Left lung (tissue), 10 donors: ENCODE results near the gene CHKB. TPM values are rescaled to one million over a fixed set of nuclear protein-coding genes. Genes with fewer than 3 reads are reported as not detected.

ENCODE experiments used
- ATAC-seq: fragments of 200-7000 bp; cut with Tn5 transposase; one replicate; pipeline ENCODE4 v1.9.1; 2020; ENCODE audit warnings: moderate library complexity
- DNase-seq, 4 donors: peaks; one replicate each; pipeline ENCODE4 v3.0.0-alpha.2; 2013 to 2020
- H3K27ac ChIP-seq, 2 donors: fragments of 200-600 bp; sonication (generic) in 1 of 2; one replicate each; pipeline versions ENCODE4 v1.5.0 to v1.8.0; 2020 to 2021
- H3K27me3 ChIP-seq, 2 donors: fragments of 200-600 bp; sonication (generic) in 1 of 2; one replicate each; pipeline versions ENCODE4 v1.5.0 to v1.8.0; 2020 to 2021
- H3K36me3 ChIP-seq, 2 donors: fragments of 200-600 bp; sonication (generic) in 1 of 2; one replicate each; pipeline versions ENCODE4 v1.5.0 to v1.8.0; 2020 to 2021
- H3K4me1 ChIP-seq, 2 donors: fragments of 200-600 bp; one replicate each; pipeline ENCODE4 v1.8.0; 2021
- H3K4me3 ChIP-seq, 2 donors: fragments of 200-600 bp; sonication (generic) in 1 of 2; one replicate each; pipeline versions ENCODE4 v1.5.0 to v1.8.0; 2020 to 2021; ENCODE audit warnings: mild to moderate bottlenecking in 1 of 2
- H3K9me3 ChIP-seq, 2 donors: fragments of 200-600 bp; sonication (generic) in 1 of 2; one replicate each; pipeline versions ENCODE4 v1.5.0 to v1.8.0; 2020 to 2021
- intact Hi-C, 2 donors: fragments of 100-400 bp; cut with DNase I; formaldehyde crosslinking; loops; one replicate each; pipeline versions ENCODE4 v1.11.2 to v1.14.2; 2022
- polyA plus RNA-seq, 6 donors: library from polyadenylated mRNA; unstranded; fragments of 120-200 nt; gene quantifications; one replicate each; pipeline ENCODE4 v1.2.1, GENCODE V29; 2013; ENCODE audit not compliant: insufficient read length in 6 of 6
- total RNA-seq, 2 donors: library from RNA; stranded (reverse); fragmentation: NEBNext Ultra II Directional; extraction: Animal tissue kit (Norgen Biotek cat#: 25700); gene quantifications; one replicate each; pipeline ENCODE4 v1.2.1, GENCODE V29; 2021
- TF ChIP-seq, protein P1 (sequence below), 2 donors: fragments of 200-600 bp; sonication (generic) in 1 of 2; IDR thresholded peaks; one replicate each; pipeline versions ENCODE4 v1.5.0 to v1.8.0; 2021; ENCODE audit warnings: antibody characterized with exemption in 2 of 2
- donor health status: DM: no; HTN: yes; CAD: no.
- donor health status: DM: no; HTN: no; CAD: no.

CHKB gene
- total and polyA plus RNA-seq, 8 donors, result 67.4 to 94.0 (median 83.8) TPM

DNA sequence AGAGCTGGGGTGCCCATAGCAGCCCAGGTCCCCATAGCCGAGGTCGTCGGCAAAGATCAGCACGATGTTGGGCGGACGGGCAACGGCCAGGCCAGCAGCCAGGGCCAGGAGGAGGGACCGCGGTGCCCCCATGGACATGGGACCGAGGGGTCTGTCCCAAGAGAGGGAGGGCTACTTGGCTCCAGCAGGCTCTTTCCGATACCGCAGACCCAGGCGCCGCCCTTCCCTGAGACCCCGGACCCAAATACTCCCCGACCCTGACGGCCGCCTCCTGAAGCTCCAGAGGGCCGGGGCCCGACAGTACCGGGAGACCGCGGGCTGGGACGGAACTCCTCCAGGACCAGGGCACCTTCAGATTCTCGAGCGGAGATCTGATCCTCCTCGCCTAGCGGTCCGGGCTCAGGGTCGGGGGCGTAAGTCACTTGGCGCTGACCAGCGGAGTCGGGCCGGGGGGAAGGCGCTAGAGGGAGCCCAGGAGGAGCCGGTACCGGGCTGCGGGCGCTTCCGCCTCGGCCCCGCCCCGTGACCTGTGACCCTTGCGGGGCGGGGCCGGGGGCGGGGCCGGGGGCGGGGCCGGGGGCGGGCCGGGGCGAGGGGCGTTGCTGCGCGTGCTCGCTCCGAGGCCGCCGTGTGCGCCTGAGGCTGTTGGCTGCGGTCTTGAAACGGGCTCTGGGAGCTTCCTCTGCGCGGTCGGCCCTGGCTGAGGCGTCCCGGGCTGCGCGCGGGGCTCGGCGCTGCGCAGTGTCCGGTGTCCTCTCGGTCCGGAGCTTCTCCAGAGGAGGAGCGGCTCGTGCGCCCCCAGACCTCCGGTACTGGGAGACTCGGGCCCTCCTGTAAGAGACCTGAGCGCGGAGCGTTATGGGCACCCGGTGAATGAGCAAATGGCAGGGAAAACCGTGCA lies 45.2 kb upstream of the CHKB start, which contains the start of gene ARSA:
Gene ARSA, minus strand, starts transcription at position 511 of the 901 bp plus-strand sequence. Its CDS starts 373 bp downstream, at position 138.
- no peaks in the 10 kb centered on the region for H3K9me3 ChIP-seq
- peak within 1 kb of the TSS; percentile 67 to 85 for H3K27ac ChIP-seq
- intact Hi-C loops, result no loop called here
- peak within 1 kb of the TSS; percentile 71 to 81 for H3K4me3 ChIP-seq
- TF ChIP-seq, protein P1, sequence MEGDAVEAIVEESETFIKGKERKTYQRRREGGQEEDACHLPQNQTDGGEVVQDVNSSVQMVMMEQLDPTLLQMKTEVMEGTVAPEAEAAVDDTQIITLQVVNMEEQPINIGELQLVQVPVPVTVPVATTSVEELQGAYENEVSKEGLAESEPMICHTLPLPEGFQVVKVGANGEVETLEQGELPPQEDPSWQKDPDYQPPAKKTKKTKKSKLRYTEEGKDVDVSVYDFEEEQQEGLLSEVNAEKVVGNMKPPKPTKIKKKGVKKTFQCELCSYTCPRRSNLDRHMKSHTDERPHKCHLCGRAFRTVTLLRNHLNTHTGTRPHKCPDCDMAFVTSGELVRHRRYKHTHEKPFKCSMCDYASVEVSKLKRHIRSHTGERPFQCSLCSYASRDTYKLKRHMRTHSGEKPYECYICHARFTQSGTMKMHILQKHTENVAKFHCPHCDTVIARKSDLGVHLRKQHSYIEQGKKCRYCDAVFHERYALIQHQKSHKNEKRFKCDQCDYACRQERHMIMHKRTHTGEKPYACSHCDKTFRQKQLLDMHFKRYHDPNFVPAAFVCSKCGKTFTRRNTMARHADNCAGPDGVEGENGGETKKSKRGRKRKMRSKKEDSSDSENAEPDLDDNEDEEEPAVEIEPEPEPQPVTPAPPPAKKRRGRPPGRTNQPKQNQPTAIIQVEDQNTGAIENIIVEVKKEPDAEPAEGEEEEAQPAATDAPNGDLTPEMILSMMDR (IDR thresholded peaks at IDR 0.05), result peak in 1 of 2 donors; percentile 35
- no peaks in the 10 kb centered on the region for H3K27me3 ChIP-seq
- DNase-seq, result peak; percentile 78 to 95 (median 89)
- ATAC-seq, result peak; percentile 95
- H3K4me1 ChIP-seq, result peaks cover 0 to 28% of the 10 kb centered on the region in 2 donors
- peaks cover 0 to 18% of the 10 kb centered on the region in 2 donors for H3K36me3 ChIP-seq

DNA sequence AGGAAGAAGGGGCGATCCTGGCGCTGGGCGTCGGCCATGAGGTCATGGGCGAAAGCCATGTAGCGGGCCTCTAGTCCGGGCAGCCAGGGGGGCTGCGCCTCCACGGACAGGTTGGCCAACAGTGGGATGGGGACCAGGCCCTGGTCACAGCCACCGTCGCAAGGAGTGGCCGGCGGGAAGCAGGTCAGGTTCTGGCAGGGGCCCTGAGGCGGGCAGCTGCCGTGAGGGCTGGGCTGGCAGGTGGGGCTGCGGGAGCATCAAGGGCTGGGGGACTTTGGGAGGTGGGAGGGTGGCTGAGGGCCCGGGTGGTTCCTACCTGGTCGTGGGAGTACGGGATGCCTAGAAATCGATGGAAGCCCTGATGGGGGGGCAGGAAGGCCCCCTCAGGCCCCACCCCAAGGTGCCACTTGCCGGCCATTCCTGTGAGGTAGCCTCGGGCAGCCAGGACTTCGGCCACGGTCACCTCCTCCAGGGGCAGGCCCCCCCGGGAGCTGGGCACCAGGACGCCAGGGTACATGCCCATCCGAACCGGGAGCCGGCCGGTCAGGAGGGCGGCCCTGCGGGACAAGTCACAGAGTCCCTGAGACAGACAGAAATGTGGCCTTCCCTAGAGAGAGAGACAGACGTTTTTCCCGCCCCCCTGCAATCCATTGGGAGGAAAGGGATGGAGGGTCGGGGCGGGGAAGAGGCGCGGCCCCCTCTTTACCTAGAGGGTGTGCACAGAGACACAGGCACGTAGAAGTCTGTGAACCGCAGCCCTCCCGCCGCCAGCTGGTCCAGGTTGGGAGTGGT lies 44.4 kb upstream of the CHKB start:
- Histone ChIP-seq H3K27ac (peak overlapping the region in 1 of 2 donors; percentile 85), H3K27me3 (no peaks in the 10 kb centered on the region), H3K4me1 (peaks cover 0 to 37% of the 10 kb centered on the region in 2 donors), H3K4me3 (peak overlapping the region; percentile 71 to 81), H3K9me3 (no peaks in the 10 kb centered on the region), H3K36me3 (peaks cover 0 to 18% of the 10 kb centered on the region in 2 donors)
- TF ChIP-seq, protein P1 (IDR thresholded peaks at IDR 0.05), result no peak
- intact Hi-C loops, result no loop called here
- ATAC-seq (no peak), DNase-seq (peak in 1 of 4 donors; percentile 84)

DNA sequence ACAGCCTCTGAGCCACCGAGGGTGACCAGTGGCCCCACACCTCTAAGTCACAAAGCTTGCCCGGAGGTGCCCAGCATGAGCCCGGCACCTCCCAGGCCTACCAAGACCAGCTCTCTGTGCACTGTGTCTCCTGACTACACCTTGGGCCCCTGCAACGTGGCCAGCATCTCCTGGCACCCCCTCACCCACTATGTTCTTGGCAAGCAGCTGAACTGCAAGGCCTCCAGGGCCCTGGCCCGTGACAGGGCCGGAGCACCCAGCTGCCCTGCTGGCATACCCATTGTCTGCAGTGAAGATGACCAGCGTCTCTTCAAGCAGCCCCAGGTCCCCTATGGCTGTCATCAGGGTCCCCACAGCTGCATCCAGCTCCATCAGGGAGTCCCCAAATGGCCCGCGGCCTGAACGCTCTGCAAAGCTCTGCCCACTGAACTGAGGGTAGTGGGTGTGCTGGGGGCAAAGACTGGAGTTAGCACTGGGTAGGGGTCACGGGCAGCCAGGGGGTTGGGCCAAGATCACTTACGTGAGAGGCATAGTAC lies 43.7 kb upstream of the CHKB start:
- intact Hi-C loops, result no loop called here
- DNase-seq (no peak), ATAC-seq (no peak)
- Histone ChIP-seq H3K36me3 (peaks cover 0 to 18% of the 10 kb centered on the region in 2 donors), H3K4me3 (no peak overlapping the region), H3K27me3 (no peaks in the 10 kb centered on the region), H3K27ac (no peak overlapping the region), H3K4me1 (peaks cover 1 to 43% of the 10 kb centered on the region in 2 donors), H3K9me3 (no peaks in the 10 kb centered on the region)
- TF ChIP-seq, protein P1 (IDR thresholded peaks at IDR 0.05), result no peak

DNA sequence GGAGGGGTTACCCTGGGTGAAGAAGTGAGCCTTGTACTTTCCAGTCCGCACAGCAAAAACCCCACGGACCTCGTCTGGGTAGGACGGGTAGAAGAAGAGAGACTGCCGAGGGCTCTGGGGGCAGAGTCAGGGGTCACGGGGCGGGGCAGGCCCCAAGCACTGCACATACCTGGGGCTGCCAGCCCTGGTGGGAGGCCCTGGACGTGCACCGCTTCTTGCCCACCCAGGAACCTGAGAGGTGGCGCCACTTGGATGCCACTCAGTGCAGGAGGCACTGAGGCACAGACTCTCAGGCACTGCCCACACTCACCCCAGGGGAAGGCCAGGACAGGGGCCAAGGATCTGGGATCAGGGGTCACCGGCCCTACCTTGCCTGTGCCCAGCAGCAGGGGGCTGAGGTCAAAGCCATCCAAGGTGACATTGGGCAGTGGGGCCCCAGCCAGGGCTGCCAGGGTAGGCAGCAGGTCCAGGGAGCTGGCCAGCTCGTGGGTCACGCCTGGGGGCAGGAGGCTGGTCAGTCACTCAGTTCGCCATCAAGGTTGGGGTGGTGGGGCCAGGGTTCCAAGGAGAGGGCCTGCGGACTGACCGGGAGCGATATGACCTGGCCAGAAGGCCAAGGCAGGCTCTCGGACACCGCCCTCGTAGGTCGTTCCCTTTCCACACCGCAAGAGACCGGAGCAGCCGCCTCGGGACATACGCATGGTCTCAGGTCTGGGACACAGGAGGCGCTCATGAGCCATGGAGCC lies 43.1 kb upstream of the CHKB start:
- peaks cover 8 to 50% of the 10 kb centered on the region in 2 donors for H3K4me1 ChIP-seq
- peak in 1 of 4 donors; percentile 80 for DNase-seq

More for the DNA sequence above, 43.1 kb upstream of the CHKB start:
- Histone ChIP-seq H3K27me3 (no peaks in the 10 kb centered on the region), H3K4me3 (no peak overlapping the region), H3K36me3 (peaks cover 0 to 18% of the 10 kb centered on the region in 2 donors), H3K27ac (no peak overlapping the region), H3K9me3 (no peaks in the 10 kb centered on the region)
- no peak for ATAC-seq
- TF ChIP-seq, protein P1 (IDR thresholded peaks at IDR 0.05), result no peak
- intact Hi-C loops, result no loop called here
